Activated CD4-positive, alpha-beta T cell treated with anti-CD3 and anti-CD28 coated beads, Interleukin-2, amount 10 ng/mL, durations not matched to agents 7 days and 5 days (primary cell): Measurements from ENCODE around the gene NLRC4. TPM values are rescaled to one million over a fixed set of nuclear protein-coding genes. Genes with fewer than 3 reads are reported as not detected.

ENCODE experiments used
- CTCF ChIA-PET: fragments of 350-600 bp; sonication (Branson Sonifier 250); formaldehyde crosslinking; loops from one replicate; lab custom pipeline; 2021; ENCODE audit warnings: antibody characterized with exemption; lab: Charles Lee
- POLR2A ChIA-PET: fragments of 350-600 bp; sonication (Branson Sonifier 250); formaldehyde crosslinking; loops from one replicate; lab custom pipeline; 2021; ENCODE audit warnings: antibody characterized with exemption; lab: Charles Lee
- DNase-seq: peaks from one replicate; pipeline ENCODE4 v3.0.0-alpha.2; 2020
- H3K27ac Mint-ChIP-seq: one replicate; pipeline ENCODE4 v1.8.0; 2021; ENCODE audit warnings: mild to moderate bottlenecking, moderate library complexity, mixed read lengths
- H3K27me3 Mint-ChIP-seq: one replicate; pipeline ENCODE4 v1.8.0; 2021; ENCODE audit warnings: mixed read lengths
- H3K36me3 Mint-ChIP-seq: one replicate; pipeline ENCODE4 v1.8.0; 2021; ENCODE audit warnings: low read depth, mixed read lengths
- H3K4me1 Mint-ChIP-seq: one replicate; pipeline ENCODE4 v1.8.0; 2021; ENCODE audit warnings: mixed read lengths
- H3K4me3 Mint-ChIP-seq: one replicate; pipeline ENCODE4 v1.8.0; 2021; ENCODE audit warnings: mild to moderate bottlenecking, moderate library complexity, mixed read lengths
- H3K9me3 Mint-ChIP-seq: one replicate; pipeline ENCODE4 v1.8.0; 2021; ENCODE audit warnings: mixed read lengths
- total RNA-seq, 2 experiments: library from RNA; stranded (reverse); gene quantifications; one replicate each; pipeline ENCODE4 v1.2.3, GENCODE V29; 2021

Gene NLRC4
- total RNA-seq, 2 experiments from 2014 or later = not detected

- Mint-ChIP-seq H3K4me1 (peaks cover under 1% of the 10 kb centered on the region), H3K36me3 (peaks cover 20% of the 10 kb centered on the region), H3K27ac (no peak overlapping the region), H3K27me3 (no peaks in the 10 kb centered on the region), H3K4me3 (no peak overlapping the region), H3K9me3 (no peaks in the 10 kb centered on the region)
- POLR2A ChIA-PET = no interaction called here
- no peak for DNase-seq
- CTCF ChIA-PET = no interaction called here
Observed at GRCh38 chr2:32182667-32183066, 82.0 kb downstream of the NLRC4 start.

Other genes with a start within 250 kb of the NLRC4 start
- 10 to 100 TPM; 58.2 to 64.6 TPM for gene DPY30, start 225.1 kb downstream of the NLRC4 start, total RNA-seq
- 10 to 100 TPM; 22.4 to 25.2 TPM for gene SPAST, start 201.3 kb downstream of the NLRC4 start, total RNA-seq
- 10 to 100 TPM; 21.0 to 24.2 TPM for gene SLC30A6, start 99.0 kb downstream of the NLRC4 start, total RNA-seq
- 10 to 100 TPM; 23.1 to 39.9 TPM for gene YIPF4, start 13.0 kb upstream of the NLRC4 start, total RNA-seq
- gene BIRC6, start 92.1 kb upstream of the NLRC4 start, total RNA-seq = 100 to 1,000 TPM; 104 to 118 TPM